ENCODE measurements around the gene GFI1B. TPM values are rescaled to one million over a fixed set of nuclear protein-coding genes. Genes with fewer than 3 reads are reported as not detected.

Gene GFI1B
- total RNA-seq, 1 experiment from 2014 or later, result not detected

DNA sequence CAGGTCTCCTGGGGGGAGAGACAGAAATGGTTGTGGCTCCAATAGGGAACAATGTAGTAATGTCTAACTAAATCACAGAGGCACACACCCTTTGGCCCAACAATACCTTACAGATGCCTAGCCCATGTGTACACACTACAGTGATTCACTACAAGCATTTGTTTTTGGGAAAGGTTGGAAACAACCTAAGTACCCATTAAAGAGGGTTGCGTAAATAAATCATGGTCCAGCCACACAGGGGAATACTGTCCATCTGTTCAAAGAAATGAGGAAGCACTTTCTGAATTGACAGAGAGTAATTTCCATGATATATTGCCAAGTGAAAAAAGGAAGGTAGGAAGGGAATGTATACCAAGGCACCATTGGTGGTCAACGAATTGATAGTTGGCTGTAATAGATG lies 30.3 kb downstream of the GFI1B start:
- no peak overlapping the region for H3K4me2 ChIP-seq
- H3F3A ChIP-seq (ENCODE audit: insufficient read depth, low read depth), result no peaks in the 10 kb centered on the region
- H3K27me3 ChIP-seq (ENCODE audit: insufficient read depth, low read depth), result peaks cover 86% of the 10 kb centered on the region
- no peak overlapping the region for H2AFZ ChIP-seq
- ChIA-PET POLR2A (ENCODE audit: unreplicated experiment) (no interaction called here), CTCF (no interaction called here)
- H3K4me1 ChIP-seq (replicated peaks; ENCODE audit: insufficient read depth), result no peaks in the 10 kb centered on the region
- no peak overlapping the region for H3K27ac ChIP-seq
- H3K9me2 ChIP-seq (ENCODE audit: insufficient read depth), result no peaks in the 10 kb centered on the region
- TF ChIP-seq EZH2 (IDR thresholded peaks at IDR 0.05; ENCODE audit: low read depth), result no peak
- TF ChIP-seq, protein P1, sequence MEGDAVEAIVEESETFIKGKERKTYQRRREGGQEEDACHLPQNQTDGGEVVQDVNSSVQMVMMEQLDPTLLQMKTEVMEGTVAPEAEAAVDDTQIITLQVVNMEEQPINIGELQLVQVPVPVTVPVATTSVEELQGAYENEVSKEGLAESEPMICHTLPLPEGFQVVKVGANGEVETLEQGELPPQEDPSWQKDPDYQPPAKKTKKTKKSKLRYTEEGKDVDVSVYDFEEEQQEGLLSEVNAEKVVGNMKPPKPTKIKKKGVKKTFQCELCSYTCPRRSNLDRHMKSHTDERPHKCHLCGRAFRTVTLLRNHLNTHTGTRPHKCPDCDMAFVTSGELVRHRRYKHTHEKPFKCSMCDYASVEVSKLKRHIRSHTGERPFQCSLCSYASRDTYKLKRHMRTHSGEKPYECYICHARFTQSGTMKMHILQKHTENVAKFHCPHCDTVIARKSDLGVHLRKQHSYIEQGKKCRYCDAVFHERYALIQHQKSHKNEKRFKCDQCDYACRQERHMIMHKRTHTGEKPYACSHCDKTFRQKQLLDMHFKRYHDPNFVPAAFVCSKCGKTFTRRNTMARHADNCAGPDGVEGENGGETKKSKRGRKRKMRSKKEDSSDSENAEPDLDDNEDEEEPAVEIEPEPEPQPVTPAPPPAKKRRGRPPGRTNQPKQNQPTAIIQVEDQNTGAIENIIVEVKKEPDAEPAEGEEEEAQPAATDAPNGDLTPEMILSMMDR (conservative IDR thresholded peaks at IDR 0.05), result no peak
- no peaks in the 10 kb centered on the region; the same call in 1 of the 2 replicates for H3K9me3 ChIP-seq (ENCODE audit: insufficient read depth, low read depth)
- H3K36me3 ChIP-seq (ENCODE audit: low read depth), result no peaks in the 10 kb centered on the region
- BruUV-seq (replicated peaks), result no TSS peak
- DNase-seq, result no peak
- H4K20me1 ChIP-seq (ENCODE audit: insufficient read depth), result no peaks in the 10 kb centered on the region
- H3K4me3 ChIP-seq, result no peak overlapping the region
- intact Hi-C loops (cut with micrococcal nuclease; ENCODE audit: unreplicated experiment), result no loop called here
- H3K79me2 ChIP-seq (ENCODE audit: low read depth), result no peaks in the 10 kb centered on the region

DNA sequence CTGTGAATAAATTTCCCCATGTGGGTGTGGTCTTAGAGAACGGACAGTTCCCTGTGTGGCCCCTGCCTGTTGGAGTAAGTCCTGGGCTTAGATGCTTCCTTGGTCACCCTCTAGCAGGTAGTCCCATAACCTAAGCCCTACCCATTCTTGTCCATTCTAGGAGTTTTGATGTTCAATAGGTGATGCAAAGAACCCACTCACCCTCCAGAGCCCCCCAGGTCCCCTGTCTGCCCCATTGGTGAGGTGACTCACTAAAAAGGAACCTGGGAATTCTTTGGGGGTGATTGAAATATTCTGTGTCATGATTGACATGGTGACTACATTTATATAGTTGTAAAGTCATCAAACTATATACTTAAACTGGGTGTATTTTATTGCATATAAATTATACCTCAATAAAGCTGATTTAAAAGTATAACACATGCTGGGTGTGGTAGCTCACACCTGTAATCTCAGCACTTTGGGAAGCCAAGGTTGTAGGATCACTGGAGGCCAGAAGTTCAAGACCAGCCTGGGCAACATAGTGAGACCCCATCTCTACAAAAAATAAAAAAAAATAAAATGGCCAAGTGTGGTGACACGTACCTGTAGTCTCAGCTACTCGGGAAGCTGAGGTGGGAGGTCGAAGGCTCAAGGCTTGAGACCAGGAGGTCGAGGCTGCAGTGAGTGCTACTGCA lies 31.6 kb downstream of the GFI1B start:
- intact Hi-C loops (cut with micrococcal nuclease; ENCODE audit: unreplicated experiment), result no loop called here
- no peak overlapping the region for H2AFZ ChIP-seq
- TF ChIP-seq, protein P1 (conservative IDR thresholded peaks at IDR 0.05), result no peak
- no peak for TF ChIP-seq EZH2 (IDR thresholded peaks at IDR 0.05; ENCODE audit: low read depth)
- no peaks in the 10 kb centered on the region for H3K36me3 ChIP-seq (ENCODE audit: low read depth)
- ChIA-PET POLR2A (ENCODE audit: unreplicated experiment) (no interaction called here), CTCF (interaction anchor here (0.6 kb wide), 1 partner anchor 65 kb away, joined by 12 read pairs; no protein-coding TSS in a partner anchor)
- no peaks in the 10 kb centered on the region for H3K79me2 ChIP-seq (ENCODE audit: low read depth)
- H3K4me2 ChIP-seq, result no peak overlapping the region
- H3K9me3 ChIP-seq (ENCODE audit: insufficient read depth, low read depth), result no peaks in the 10 kb centered on the region; the same call in 1 of the 2 replicates
- DNase-seq, result no peak
- no peaks in the 10 kb centered on the region for H3K4me1 ChIP-seq (replicated peaks; ENCODE audit: insufficient read depth)
- H3K27ac ChIP-seq, result no peak overlapping the region
- H3F3A ChIP-seq (ENCODE audit: insufficient read depth, low read depth), result no peaks in the 10 kb centered on the region
- H3K27me3 ChIP-seq (ENCODE audit: insufficient read depth, low read depth), result peaks cover 86% of the 10 kb centered on the region
- H3K9me2 ChIP-seq (ENCODE audit: insufficient read depth), result no peaks in the 10 kb centered on the region
- H3K4me3 ChIP-seq, result no peak overlapping the region
- H4K20me1 ChIP-seq (ENCODE audit: insufficient read depth), result no peaks in the 10 kb centered on the region
- no TSS peak for BruUV-seq (replicated peaks)

DNA sequence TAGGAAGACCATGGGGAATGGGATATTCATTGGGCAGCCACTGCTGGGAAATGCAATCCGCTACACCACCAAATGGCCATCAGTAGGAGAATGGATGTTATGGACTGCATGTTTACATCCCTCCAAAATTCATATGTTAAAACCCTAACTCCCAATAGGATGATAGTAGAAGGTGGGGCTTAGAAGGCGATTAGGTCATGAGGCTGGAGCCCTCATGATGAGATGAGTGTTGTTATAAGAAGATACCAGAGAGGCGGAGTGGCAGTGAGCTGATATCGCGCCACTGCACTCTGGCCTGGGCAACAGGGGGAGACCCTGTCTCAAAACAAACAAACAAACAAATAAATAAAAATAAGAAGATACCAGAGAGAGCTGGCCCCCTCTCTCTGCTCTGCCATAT lies 36.2 kb downstream of the GFI1B start:
- ChIA-PET POLR2A (ENCODE audit: unreplicated experiment) (no interaction called here), CTCF (no interaction called here)
- Histone ChIP-seq H3K4me3 (no peak overlapping the region), H3K36me3 (ENCODE audit: low read depth) (no peaks in the 10 kb centered on the region), H3F3A (ENCODE audit: insufficient read depth, low read depth) (no peaks in the 10 kb centered on the region), H3K4me2 (no peak overlapping the region), H3K27me3 (ENCODE audit: insufficient read depth, low read depth) (peaks cover 83% of the 10 kb centered on the region), H3K4me1 (replicated peaks; ENCODE audit: insufficient read depth) (no peaks in the 10 kb centered on the region), H3K79me2 (ENCODE audit: low read depth) (no peaks in the 10 kb centered on the region), H3K27ac (no peak overlapping the region), H3K9me3 (ENCODE audit: insufficient read depth, low read depth) (no peaks in the 10 kb centered on the region; the same call in 1 of the 2 replicates), H3K9me2 (ENCODE audit: insufficient read depth) (no peaks in the 10 kb centered on the region), H2AFZ (no peak overlapping the region), H4K20me1 (ENCODE audit: insufficient read depth) (no peaks in the 10 kb centered on the region)
- TF ChIP-seq, protein P1 (conservative IDR thresholded peaks at IDR 0.05), result no peak
- TF ChIP-seq EZH2 (IDR thresholded peaks at IDR 0.05; ENCODE audit: low read depth), result no peak
- intact Hi-C loops (cut with micrococcal nuclease; ENCODE audit: unreplicated experiment), result no loop called here
- DNase-seq, result no peak
- no TSS peak for BruUV-seq (replicated peaks)

Measured in PC-9 (cell line).